ENCODE results near the gene PPEF1. TPM values are rescaled to one million over a fixed set of nuclear protein-coding genes. Genes with fewer than 3 reads are reported as not detected.

The PPEF1 gene
- total and polyA plus RNA-seq, 2 of the 13 experiments (the other 11 are each of a cell fraction or from before 2014, with no cell fraction given) = not detected

GRCh38 chrX:18753631-18754030, 46.2 kb downstream of the PPEF1 start (continued):
- no peak for TF ChIP-seq MLXIP (CRISPR knock-in tag; IDR thresholded peaks at IDR 0.05; ENCODE audit: borderline replicate concordance)
- TF ChIP-seq NFKBIZ (CRISPR knock-in tag; IDR thresholded peaks at IDR 0.05) = no peak
- no peak for TF ChIP-seq CHD2 (IDR thresholded peaks at IDR 0.05; ENCODE audit: low read depth, low read length)
- TF ChIP-seq ZNF7 (CRISPR knock-in tag; IDR thresholded peaks at IDR 0.05) = no peak

GRCh38 chrX:18755651-18756050, 48.2 kb downstream of the PPEF1 start:
- intact Hi-C loops (cut with micrococcal nuclease; ENCODE audit: unreplicated experiment) = no loop called here
- Histone ChIP-seq H3K79me2 (ENCODE audit: insufficient read depth, low read length) (no peaks in the 10 kb centered on the region), H4K20me1 (ENCODE audit: insufficient read depth, low read length) (no peaks in the 10 kb centered on the region), H3K9me3 (ENCODE audit: low read length) (no peaks in the 10 kb centered on the region), H3K27me3 (ENCODE audit: control insufficient read depth in 1 of 2, insufficient read depth in 2 of 2, low read length in 2 of 2) (no peaks in the 10 kb centered on the region), H3K4me1 (ENCODE audit: insufficient read depth, low read length) (no peaks in the 10 kb centered on the region), H3K27ac (ENCODE audit: extremely low read length, insufficient read depth, low read length) (no peak overlapping the region), H3K9ac (ENCODE audit: insufficient read depth, low read depth, low read length) (no peak overlapping the region), H2AFZ (ENCODE audit: low read length) (no peak overlapping the region), H3K4me3 (replicated peaks in 1 of 3; ENCODE audit: insufficient read depth in 1 of 3, low read depth in 2 of 3, low read length in 3 of 3) (no peak overlapping the region), H3K4me2 (ENCODE audit: low read depth, low read length) (no peak overlapping the region), H3K36me3 (replicated peaks in 1 of 2; ENCODE audit: control insufficient read depth in 1 of 2, insufficient read depth in 2 of 2, low read length in 2 of 2) (no peaks in the 10 kb centered on the region)
- WGBS (ENCODE audit: low lambda C conversion rate) = 42% methylated on average over 4 of the region's 4 CpGs
- no TSS peak for BruUV-seq (replicated peaks)
- ATAC-seq = no peak
- no peak for FAIRE-seq
- in situ Hi-C loops (cut with HindIII; ENCODE audit: extremely low pct_ligation_motif_present, low pct_unique_long_range_greater_than_20kb) = no loop called here
- ChIA-PET POLR2A (no interaction called here), CTCF (ENCODE audit: low intra/inter-chr PET ratio, low total read pairs) (no interaction called here)
- no peak for DNase-seq (ENCODE audit: low spot score)
- TF ChIP-seq KLF6 (CRISPR knock-in tag; IDR thresholded peaks at IDR 0.05) (no peak), ZNF326 (CRISPR knock-in tag; IDR thresholded peaks at IDR 0.05; ENCODE audit: borderline replicate concordance) (no peak), ZNF782 (CRISPR knock-in tag; IDR thresholded peaks at IDR 0.05; ENCODE audit: borderline replicate concordance) (no peak), SMAD3 (CRISPR knock-in tag; IDR thresholded peaks at IDR 0.05) (no peak), TRIM22 (IDR thresholded peaks at IDR 0.05) (no peak), ZUFSP (CRISPR knock-in tag; IDR thresholded peaks at IDR 0.05; ENCODE audit: borderline replicate concordance) (no peak), TRIM24 (CRISPR knock-in tag; IDR thresholded peaks at IDR 0.05) (no peak), ARID3A (IDR thresholded peaks at IDR 0.05; ENCODE audit: low read depth, low read length) (no peak), BRD4 (CRISPR knock-in tag; IDR thresholded peaks at IDR 0.05) (no peak), CENPT (CRISPR knock-in tag; IDR thresholded peaks at IDR 0.05; ENCODE audit: low read depth) (no peak), ATM (IDR thresholded peaks at IDR 0.05; ENCODE audit: borderline replicate concordance) (no peak), LCORL (IDR thresholded peaks at IDR 0.05) (no peak), LCORL (CRISPR knock-in tag; IDR thresholded peaks at IDR 0.05) (no peak), ZNF292 (CRISPR knock-in tag; IDR thresholded peaks at IDR 0.05; ENCODE audit: borderline replicate concordance, low read depth) (no peak), ZBTB1 (CRISPR knock-in tag; IDR thresholded peaks at IDR 0.05; ENCODE audit: borderline replicate concordance) (no peak)

Data from HepG2 (cell line).